Mesenchymal stem cell (in vitro differentiated cells and primary cell): ENCODE results near the gene GAA.

Experiments
- DNase-seq: peaks from one replicate; pipeline ENCODE4 v3.0.0-alpha.2; 2013
- H2AFZ ChIP-seq: one replicate; pipeline ENCODE4 v1.6.1; 2013; ENCODE audit warnings: low read depth, mild to moderate bottlenecking, control low read depth, inconsistent platforms, low read length, moderate library complexity
- H2AK5ac ChIP-seq: 2 replicates; pipeline ENCODE4 v1.6.1; 2013; ENCODE audit warnings: low read length, moderate library complexity, mild to moderate bottlenecking, inconsistent platforms; ENCODE audit not compliant: severe bottlenecking
- H2BK120ac ChIP-seq: one replicate; pipeline ENCODE4 v1.6.1; 2013; ENCODE audit warnings: low read depth, mild to moderate bottlenecking, inconsistent platforms, low read length, moderate library complexity
- H2BK12ac ChIP-seq, 2 experiments: one replicate each; pipeline ENCODE4 v1.6.1; 2013; ENCODE audit warnings: inconsistent platforms in 2 of 2, low read length in 2 of 2, mild to moderate bottlenecking in 2 of 2, moderate library complexity in 2 of 2, control low read depth in 1 of 2
- H2BK15ac ChIP-seq: one replicate; pipeline ENCODE4 v1.6.1; 2013; ENCODE audit warnings: mild to moderate bottlenecking, low read depth, inconsistent platforms; ENCODE audit not compliant: poor library complexity, severe bottlenecking
- H2BK5ac ChIP-seq: 2 replicates; pipeline ENCODE4 v1.6.1; 2013; ENCODE audit warnings: low read depth, mild to moderate bottlenecking, low read length, control low read depth, inconsistent platforms; ENCODE audit not compliant: poor library complexity, severe bottlenecking
- H3K14ac ChIP-seq, 2 experiments: one replicate each; pipeline ENCODE4 v1.6.1; 2013; ENCODE audit warnings: inconsistent platforms in 2 of 2, low read length in 2 of 2, control low read depth in 1 of 2, mild to moderate bottlenecking in 1 of 2, moderate library complexity in 1 of 2
- H3K18ac ChIP-seq, 2 experiments: one replicate each; pipeline ENCODE4 v1.6.1; 2013; ENCODE audit warnings: inconsistent platforms in 2 of 2, low read length in 2 of 2, control low read depth in 1 of 2, low read depth in 1 of 2, mild to moderate bottlenecking in 1 of 2
- H3K23ac ChIP-seq, 2 experiments: one replicate each; pipeline ENCODE4 v1.6.1; 2013; ENCODE audit warnings: inconsistent platforms in 2 of 2, low read length in 2 of 2, mild to moderate bottlenecking in 2 of 2, moderate library complexity in 2 of 2, control low read depth in 1 of 2
- H3K27ac ChIP-seq: 2 replicates; pipeline ENCODE4 v1.5.1; 2013; ENCODE audit warnings: mild to moderate bottlenecking, moderate library complexity, low read length, control low read depth, inconsistent platforms; ENCODE audit not compliant: poor library complexity, severe bottlenecking
- H3K27me3 ChIP-seq, 2 experiments: 2 replicates each; pipeline versions ENCODE4 v1.6.1 to v1.7.0; 2013; ENCODE audit warnings: low read length in 2 of 2, mild to moderate bottlenecking in 2 of 2, moderate library complexity in 2 of 2, control low read depth in 1 of 2, inconsistent platforms in 1 of 2; ENCODE audit not compliant: control insufficient read depth in 1 of 2, insufficient read depth in 1 of 2
- H3K36me3 ChIP-seq, 2 experiments: 2 replicates each; pipeline versions ENCODE4 v1.6.1 to v1.7.0; 2013; ENCODE audit warnings: low read length in 2 of 2, control low read depth in 1 of 2, inconsistent platforms in 1 of 2, low read depth in 1 of 2, mild to moderate bottlenecking in 1 of 2; ENCODE audit not compliant: insufficient read depth in 2 of 2, control insufficient read depth in 1 of 2
- H3K4ac ChIP-seq, 2 experiments: one replicate each; pipeline ENCODE4 v1.6.1; 2013; ENCODE audit warnings: inconsistent platforms in 2 of 2, low read length in 2 of 2, mild to moderate bottlenecking in 2 of 2, moderate library complexity in 2 of 2, control low read depth in 1 of 2, low read depth in 1 of 2
- H3K4me1 ChIP-seq: 2 replicates; pipeline ENCODE4 v1.6.1; 2013; ENCODE audit warnings: low read depth, low read length, control low read depth; ENCODE audit not compliant: control insufficient read depth, insufficient read depth
- H3K4me2 ChIP-seq: 2 replicates; pipeline ENCODE4 v1.6.1; 2013; ENCODE audit warnings: low read length, mild to moderate bottlenecking, inconsistent platforms; ENCODE audit not compliant: poor library complexity, severe bottlenecking
- H3K4me3 ChIP-seq, 2 experiments: 2 replicates each; pipeline versions ENCODE4 v1.5.1 to v1.7.0; 2013; ENCODE audit warnings: low read length in 2 of 2, mild to moderate bottlenecking in 2 of 2, control low read depth in 1 of 2, low read depth in 1 of 2; ENCODE audit not compliant: insufficient read depth in 1 of 2
- H3K79me1 ChIP-seq: replicated peaks from 2 replicates; pipeline ENCODE4 v1.6.1; 2013; ENCODE audit warnings: mild to moderate bottlenecking, control low read depth, low read length, inconsistent platforms; ENCODE audit not compliant: poor library complexity, severe bottlenecking
- H3K9ac ChIP-seq: 2 replicates; pipeline ENCODE4 v1.7.0; 2013; ENCODE audit warnings: mild to moderate bottlenecking, low read length, moderate library complexity
- H3K9me3 ChIP-seq: 2 replicates; pipeline ENCODE4 v1.7.0; 2013; ENCODE audit warnings: mild to moderate bottlenecking, low read length; ENCODE audit not compliant: control insufficient read depth
- H4K8ac ChIP-seq: one replicate; pipeline ENCODE4 v1.6.1; 2013; ENCODE audit warnings: inconsistent platforms, mild to moderate bottlenecking, low read length, moderate library complexity
- H4K91ac ChIP-seq: one replicate; pipeline ENCODE4 v1.6.1; 2013; ENCODE audit warnings: mild to moderate bottlenecking, low read length, inconsistent platforms
- WGBS: methylation state at CpG from one replicate; pipeline ENCODE4 v1.1.7; 2013; ENCODE audit warnings: mixed read lengths; 5-methylcytosine and 5-hydroxymethylcytosine counted together

The GAA gene

DNA sequence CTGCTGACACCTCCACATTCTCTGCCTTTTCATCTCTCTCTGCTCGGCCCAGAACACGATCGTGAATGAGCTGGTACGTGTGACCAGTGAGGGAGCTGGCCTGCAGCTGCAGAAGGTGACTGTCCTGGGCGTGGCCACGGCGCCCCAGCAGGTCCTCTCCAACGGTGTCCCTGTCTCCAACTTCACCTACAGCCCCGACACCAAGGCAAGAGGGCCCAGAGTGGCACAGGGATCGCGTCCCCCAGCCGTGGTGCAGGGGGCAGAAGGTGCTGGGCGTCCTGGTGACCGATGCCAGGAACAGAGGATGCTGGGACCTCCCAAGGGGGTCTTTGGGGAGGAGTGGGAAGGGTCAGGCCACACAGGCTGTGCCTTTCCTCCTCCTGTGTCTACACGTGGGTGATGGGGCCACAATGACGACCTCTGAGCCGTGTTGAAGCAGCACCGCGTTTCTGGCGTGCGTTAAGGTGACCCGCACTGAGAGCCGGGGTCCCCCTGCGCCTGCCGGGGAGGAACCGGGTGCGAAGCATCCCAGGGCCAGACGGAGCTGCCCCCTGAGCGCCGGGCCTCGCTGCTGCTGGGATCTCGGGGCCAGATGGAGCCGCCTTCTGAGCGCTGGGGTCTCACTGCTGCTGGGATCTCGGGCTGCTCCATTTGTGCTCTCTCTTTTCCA, 17.4 kb downstream of the GAA start:
- H2BK120ac ChIP-seq = no peak overlapping the region
- no peak overlapping the region for H2BK15ac ChIP-seq
- no peak for DNase-seq
- no peak overlapping the region for H2BK5ac ChIP-seq
- H3K79me1 ChIP-seq = no peaks in the 10 kb centered on the region
- peaks cover 5 to 6% of the 10 kb centered on the region in 2 experiments for H3K36me3 ChIP-seq
- H2BK12ac ChIP-seq = no peak overlapping the region
- no peak overlapping the region for H3K23ac ChIP-seq
- H3K14ac ChIP-seq = no peak overlapping the region
- no peak overlapping the region for H4K8ac ChIP-seq
- no peak overlapping the region for H3K9ac ChIP-seq
- H3K4ac ChIP-seq = no peak overlapping the region
- no peak overlapping the region for H2AK5ac ChIP-seq
- H3K27me3 ChIP-seq = peaks cover 0 to 3% of the 10 kb centered on the region in 2 experiments
- H3K4me1 ChIP-seq = peaks cover 12% of the 10 kb centered on the region
- no peak overlapping the region for H3K4me2 ChIP-seq
- H3K4me3 ChIP-seq = no peak overlapping the region
- H3K9me3 ChIP-seq = no peaks in the 10 kb centered on the region
- H3K18ac ChIP-seq = no peak overlapping the region
- H4K91ac ChIP-seq = no peak overlapping the region
- H3K27ac ChIP-seq = no peak overlapping the region
- 88% methylated on average over 34 of the region's 35 CpGs for WGBS
- no peak overlapping the region for H2AFZ ChIP-seq

GRCh38 chr17:80119271-80119791, 17.9 kb downstream of the GAA start:
- H4K91ac ChIP-seq = no peak overlapping the region
- no peak overlapping the region for H3K23ac ChIP-seq
- H2AFZ ChIP-seq = no peak overlapping the region
- H3K4me3 ChIP-seq = no peak overlapping the region
- H3K9me3 ChIP-seq = no peaks in the 10 kb centered on the region
- no peak overlapping the region for H3K4me2 ChIP-seq
- no peak overlapping the region for H3K14ac ChIP-seq
- DNase-seq = no peak
- H3K18ac ChIP-seq = no peak overlapping the region
- H2BK12ac ChIP-seq = no peak overlapping the region
- H3K4ac ChIP-seq = no peak overlapping the region
- H3K4me1 ChIP-seq = peaks cover 14% of the 10 kb centered on the region
- H3K36me3 ChIP-seq = peaks cover 5 to 6% of the 10 kb centered on the region in 2 experiments
- WGBS = 95% methylated on average over 22 of the region's 24 CpGs
- no peak overlapping the region for H2BK15ac ChIP-seq
- no peak overlapping the region for H2AK5ac ChIP-seq
- H2BK120ac ChIP-seq = no peak overlapping the region
- no peaks in the 10 kb centered on the region for H3K79me1 ChIP-seq
- no peak overlapping the region for H2BK5ac ChIP-seq
- peaks cover 0 to 3% of the 10 kb centered on the region in 2 experiments for H3K27me3 ChIP-seq
- H4K8ac ChIP-seq = no peak overlapping the region
- H3K27ac ChIP-seq = no peak overlapping the region
- no peak overlapping the region for H3K9ac ChIP-seq

DNA sequence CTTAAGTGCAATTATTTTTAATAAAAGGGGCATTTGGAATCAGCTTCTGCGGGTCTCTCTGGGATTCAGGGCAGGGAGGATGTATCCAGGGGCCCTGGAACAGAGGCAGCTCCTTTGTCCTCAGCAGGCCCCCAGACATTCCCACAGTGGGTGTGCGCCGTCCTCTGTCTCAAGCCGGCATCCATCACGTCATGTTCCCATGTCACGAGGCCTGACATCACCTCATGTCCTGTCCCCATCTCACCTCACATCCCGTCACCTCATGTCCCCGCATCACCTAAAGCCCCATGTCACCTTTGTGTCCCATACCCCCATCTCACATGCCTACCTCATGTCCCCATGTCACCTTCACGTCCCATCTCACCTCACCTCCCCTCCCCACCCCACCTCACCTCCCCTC, 18.5 kb downstream of the GAA start:
- H2BK120ac ChIP-seq = no peak overlapping the region
- no peak overlapping the region for H2AFZ ChIP-seq
- 95% methylated on average over 9 of the region's 9 CpGs for WGBS

DNA sequence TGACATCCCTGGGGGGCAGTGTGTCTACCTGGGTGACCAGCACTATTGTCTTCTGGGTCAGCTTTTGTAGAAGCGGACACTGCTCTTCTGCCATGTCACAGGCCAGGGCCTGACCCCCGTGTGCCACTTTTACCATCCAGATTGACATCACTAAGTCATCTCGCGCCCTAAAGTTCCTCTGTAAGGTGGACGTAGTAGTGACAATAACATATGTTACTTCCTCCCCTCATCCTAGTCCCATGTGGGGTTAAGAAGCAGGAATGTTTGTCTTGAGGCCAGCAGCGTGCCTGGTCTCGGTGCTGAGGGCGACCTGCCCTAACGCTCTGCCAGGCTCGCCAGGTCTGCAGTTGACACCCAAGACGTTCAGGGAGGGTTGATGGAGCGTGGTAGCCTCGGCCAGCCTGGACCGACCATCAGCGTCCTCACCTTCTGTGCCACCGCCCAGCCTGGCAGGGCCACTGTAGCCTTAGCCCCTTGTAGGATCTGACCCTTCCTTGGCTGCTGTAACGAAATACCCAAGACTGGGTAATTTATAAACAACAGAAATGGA, 20.7 kb downstream of the GAA start:
- Histone ChIP-seq H2AFZ (no peak overlapping the region), H3K14ac (peak overlapping the region in 1 of 2 experiments; percentile 22), H2BK5ac (no peak overlapping the region), H3K4me3 (no peak overlapping the region), H3K4ac (no peak overlapping the region), H3K36me3 (peaks cover 4 to 6% of the 10 kb centered on the region in 2 experiments), H3K18ac (no peak overlapping the region), H3K4me1 (peaks cover 12% of the 10 kb centered on the region), H2BK12ac (no peak overlapping the region), H3K4me2 (no peak overlapping the region), H2BK15ac (no peak overlapping the region), H2AK5ac (no peak overlapping the region), H3K79me1 (no peaks in the 10 kb centered on the region), H3K23ac (no peak overlapping the region), H3K9me3 (no peaks in the 10 kb centered on the region), H3K27ac (no peak overlapping the region), H3K27me3 (peaks cover 0 to 3% of the 10 kb centered on the region in 2 experiments), H2BK120ac (no peak overlapping the region), H4K91ac (no peak overlapping the region), H4K8ac (no peak overlapping the region), H3K9ac (no peak overlapping the region)
- DNase-seq = no peak
- 91% methylated on average over 17 of the region's 17 CpGs for WGBS

More for the DNA sequence above, 18.5 kb downstream of the GAA start:
- peaks cover 0 to 3% of the 10 kb centered on the region in 2 experiments for H3K27me3 ChIP-seq
- no peak overlapping the region for H2BK12ac ChIP-seq
- peaks cover 18% of the 10 kb centered on the region for H3K4me1 ChIP-seq
- H3K36me3 ChIP-seq = peaks cover 5 to 6% of the 10 kb centered on the region in 2 experiments
- no peak overlapping the region for H3K9ac ChIP-seq
- H4K8ac ChIP-seq = no peak overlapping the region
- no peak overlapping the region for H3K4me3 ChIP-seq
- H3K4ac ChIP-seq = no peak overlapping the region
- no peaks in the 10 kb centered on the region for H3K79me1 ChIP-seq
- no peak overlapping the region for H4K91ac ChIP-seq
- no peak overlapping the region for H2AK5ac ChIP-seq
- no peak overlapping the region for H3K27ac ChIP-seq
- H3K23ac ChIP-seq = no peak overlapping the region
- H3K14ac ChIP-seq = no peak overlapping the region
- H3K9me3 ChIP-seq = no peaks in the 10 kb centered on the region
- H3K18ac ChIP-seq = no peak overlapping the region
- no peak overlapping the region for H2BK5ac ChIP-seq
- DNase-seq = no peak
- H3K4me2 ChIP-seq = no peak overlapping the region
- no peak overlapping the region for H2BK15ac ChIP-seq
